ENCODE results near the gene IL10RB. TPM values are rescaled to one million over a fixed set of nuclear protein-coding genes. Genes with fewer than 3 reads are reported as not detected.
A peak's percentile ranks its signal among the peaks of the same experiment; 100 is the strongest.

The IL10RB gene
- total and polyA plus RNA-seq, 10 of the 15 experiments (the other 5 are each of a cell fraction or from before 2014, with no cell fraction given), result 15.0 to 55.1 (median 34.9) TPM

GRCh38 chr21:33228455-33228854, 37.7 kb upstream of the IL10RB start (continued):
- TF ChIP-seq E4F1 (IDR thresholded peaks at IDR 0.05; ENCODE audit: borderline replicate concordance, partially characterized antibody), result no peak
- TF ChIP-seq WRNIP1 (IDR thresholded peaks at IDR 0.05; ENCODE audit: borderline replicate concordance, low read depth, low read length), result no peak
- no peak for TF ChIP-seq MTA2 (IDR thresholded peaks at IDR 0.05; ENCODE audit: low read depth)
- no peak for TF ChIP-seq NFYB (IDR thresholded peaks at IDR 0.05; ENCODE audit: insufficient read depth, low read depth, low read length)
- no peak for TF ChIP-seq RFX5 (IDR thresholded peaks at IDR 0.05; ENCODE audit: low read depth, low read length)

GRCh38 chr21:33229099-33229783, 36.9 kb upstream of the IL10RB start:
- WGBS (ENCODE audit: insufficient coverage, insufficient replicate concordance, low lambda C conversion rate, missing lambda C conversion rate), result 36% methylated on average over 18 of the region's 18 CpGs
- Histone ChIP-seq H4K20me1 (ENCODE audit: control insufficient read depth, insufficient read depth) (no peaks in the 10 kb centered on the region), H3K9me3 (replicated peaks; ENCODE audit: control insufficient read depth, insufficient read depth, low read length) (no peaks in the 10 kb centered on the region), H3K4me3 (peak overlapping the region; percentile 58; the same call in 1 of the 2 replicates), H3K27ac (ENCODE audit: control insufficient read depth, insufficient read depth) (peak overlapping the region; percentile 47), H3K27me3 (replicated peaks in 1 of 2; ENCODE audit: control insufficient read depth in 2 of 2, insufficient read depth in 2 of 2, low read length in 1 of 2) (no peaks in the 10 kb centered on the region), H3K79me2 (ENCODE audit: control insufficient read depth, insufficient read depth, low read length) (peaks cover 45% of the 10 kb centered on the region), H3K36me3 (ENCODE audit: control insufficient read depth in 2 of 2, insufficient read depth in 2 of 2, low read length in 1 of 2) (no peaks in the 10 kb centered on the region), H3K9ac (ENCODE audit: control insufficient read depth, insufficient read depth, low read length) (peak overlapping the region; percentile 63), H2AFZ (ENCODE audit: control insufficient read depth, low read depth, low read length) (peak overlapping the region; percentile 84), H3K4me1 (ENCODE audit: control insufficient read depth, insufficient read depth, low read length) (peaks cover 7% of the 10 kb centered on the region), H3K4me2 (ENCODE audit: control insufficient read depth, insufficient read depth) (peak overlapping the region; percentile 93)
- SMC1A ChIA-PET (ENCODE audit: uncharacterized antibody, unreplicated experiment), result interaction anchor here (0.6 to 4.2 kb wide), 7 partner anchors 9 to 216 kb away, joined by 3 to 31 read pairs (median 4); no protein-coding TSS in a partner anchor
- FAIRE-seq (peak; percentile 13), DNase-seq (ENCODE audit: low read depth, low spot score) (no peak), ATAC-seq (no peak)
- in situ Hi-C loops (cut with MboI), result no loop called here
- RAD21 ChIA-PET (ENCODE audit: unreplicated experiment), result interaction anchor here (0.6 to 6.0 kb wide), 7 partner anchors 9 to 155 kb away, joined by 3 to 34 read pairs (median 5); partner anchors contain the start of genes IFNAR1 and IL10RB
- intact Hi-C loops (cut with micrococcal nuclease; ENCODE audit: unreplicated experiment), result no loop called here
- no TSS peak for BruUV-seq (replicated peaks)
- CTCF ChIA-PET, result interaction anchor here (0.6 to 1.9 kb wide), 4 partner anchors 15 to 215 kb away, joined by 3 to 6 read pairs (median 3); no protein-coding TSS in a partner anchor
- POLR2A ChIA-PET, result interaction anchor here (0.6 to 6.8 kb wide), 3 partner anchors 10 to 38 kb away, joined by 3 to 59 read pairs (median 5); partner anchors contain the start of gene IL10RB
- TF ChIP-seq ZNF24 (IDR thresholded peaks at IDR 0.05) (peak; percentile 95), EP300 (IDR thresholded peaks at IDR 0.05; ENCODE audit: borderline replicate concordance in 1 of 2, control insufficient read depth in 1 of 2, low read depth in 2 of 2, low read length in 2 of 2) (0 out of 4 replicates have a peak, but pooled peaks of 1 of the 2 experiments have one; percentile 22), MLLT1 (IDR thresholded peaks at IDR 0.05) (peak; percentile 28; the same call in 1 of the 2 replicates), ZNF274 (IDR thresholded peaks at IDR 0.05; ENCODE audit: insufficient read depth, insufficient read length) (no peak), TCF12 (IDR thresholded peaks at IDR 0.05; ENCODE audit: low read depth, low read length) (no peak), MTA2 (IDR thresholded peaks at IDR 0.05; ENCODE audit: low read depth) (0 out of 2 replicates have a peak, but pooled peaks have one; percentile 21)
